Liver (tissue), 9 donors: ENCODE measurements around the gene RPUSD1. TPM values are rescaled to one million over a fixed set of nuclear protein-coding genes. Genes with fewer than 3 reads are reported as not detected.

Experiments
- DNase-seq: peaks from one replicate; pipeline ENCODE4 v3.0.0-alpha.2; 2017; ENCODE audit warnings: low spot score
- H3K27ac ChIP-seq, 2 donors: one replicate each; pipeline ENCODE4 v1.7.0; 2013; ENCODE audit warnings: inconsistent platforms in 2 of 2, low read length in 2 of 2, control low read depth in 1 of 2, low read depth in 1 of 2, mild to moderate bottlenecking in 1 of 2
- H3K27me3 ChIP-seq, 4 donors: one replicate each; pipeline versions ENCODE4 v1.6.1 to v1.7.0; 2013; ENCODE audit warnings: low read length in 3 of 4, inconsistent platforms in 1 of 4, mild to moderate bottlenecking in 1 of 4, moderate library complexity in 1 of 4; ENCODE audit not compliant: control insufficient read depth in 4 of 4, insufficient read depth in 4 of 4
- H3K36me3 ChIP-seq, 4 donors: one replicate each; pipeline versions ENCODE4 v1.6.1 to v1.7.0; 2013; ENCODE audit warnings: low read length in 3 of 4, mild to moderate bottlenecking in 3 of 4, low read depth in 1 of 4, moderate library complexity in 1 of 4; ENCODE audit not compliant: control insufficient read depth in 4 of 4, insufficient read depth in 3 of 4
- H3K4me1 ChIP-seq, 4 donors: one replicate each; pipeline versions ENCODE4 v1.6.1 to v1.7.0; 2013; ENCODE audit warnings: low read length in 3 of 4, mild to moderate bottlenecking in 3 of 4, moderate library complexity in 1 of 4; ENCODE audit not compliant: control insufficient read depth in 4 of 4, insufficient read depth in 4 of 4
- H3K4me3 ChIP-seq, 3 donors: one replicate each; pipeline versions ENCODE4 v1.6.1 to v1.7.0; 2013; ENCODE audit warnings: low read length in 3 of 3, control low read depth in 1 of 3, low read depth in 1 of 3, mild to moderate bottlenecking in 1 of 3
- H3K9ac ChIP-seq, 2 donors: one replicate each; pipeline ENCODE4 v1.7.0; 2013; ENCODE audit warnings: low read length in 2 of 2, mild to moderate bottlenecking in 2 of 2, moderate library complexity in 2 of 2, control low read depth in 1 of 2, low read depth in 1 of 2
- H3K9me3 ChIP-seq, 4 donors: one replicate each; pipeline versions ENCODE4 v1.6.1 to v1.7.0; 2013; ENCODE audit warnings: low read length in 3 of 4; ENCODE audit not compliant: control insufficient read depth in 4 of 4
- ATF3 ChIP-seq: IDR thresholded peaks from 2 replicates; pipeline ENCODE4 v1.6.1; 2016; ENCODE audit warnings: antibody characterized with exemption
- CTCF ChIP-seq: fragments of 150-350 bp; IDR thresholded peaks from 2 replicates; pipeline ENCODE4 v1.5.1; 2017; ENCODE audit warnings: improper control_type of control experiment, low read depth, low read length; ENCODE audit not compliant: missing input control
- EGR1 ChIP-seq, 2 donors: IDR thresholded peaks; 2 replicates each; pipeline ENCODE4 v1.6.1; 2016 to 2018; ENCODE audit warnings: antibody characterized with exemption in 2 of 2, low read depth in 2 of 2
- FOXA1 ChIP-seq: IDR thresholded peaks from 2 replicates; pipeline ENCODE4 v1.6.1; 2016; ENCODE audit warnings: antibody characterized with exemption
- GABPA ChIP-seq, 2 donors: IDR thresholded peaks in 1 of 2; conservative IDR thresholded peaks in 1 of 2; 2 replicates each; pipeline ENCODE4 v1.6.1; 2016; ENCODE audit warnings: antibody characterized with exemption in 2 of 2, mild to moderate bottlenecking in 1 of 2, moderate library complexity in 1 of 2
- HNF4A ChIP-seq, 2 donors: conservative IDR thresholded peaks; 2 replicates each; pipeline ENCODE4 v1.6.1; 2016; ENCODE audit warnings: antibody characterized with exemption in 2 of 2, mild to moderate bottlenecking in 2 of 2
- MAX ChIP-seq: IDR thresholded peaks from 2 replicates; pipeline ENCODE4 v1.6.1; 2016; ENCODE audit warnings: antibody characterized with exemption
- RAD21 ChIP-seq, 2 donors: IDR thresholded peaks; 2 replicates each; pipeline ENCODE4 v1.6.1; 2016; ENCODE audit warnings: antibody characterized with exemption in 2 of 2, mild to moderate bottlenecking in 2 of 2
- REST ChIP-seq: IDR thresholded peaks from 2 replicates; pipeline ENCODE4 v1.6.1; 2016; ENCODE audit warnings: antibody characterized with exemption, mild to moderate bottlenecking
- RXRA ChIP-seq, 2 donors: IDR thresholded peaks; 2 replicates each; pipeline ENCODE4 v1.6.1; 2017 to 2018; ENCODE audit warnings: antibody characterized with exemption in 2 of 2, mild to moderate bottlenecking in 1 of 2
- SP1 ChIP-seq: IDR thresholded peaks from 2 replicates; pipeline ENCODE4 v1.6.1; 2018; ENCODE audit warnings: antibody characterized with exemption, mild to moderate bottlenecking
- TAF1 ChIP-seq: conservative IDR thresholded peaks from 2 replicates; pipeline ENCODE4 v1.6.1; 2016; ENCODE audit warnings: antibody characterized with exemption, mild to moderate bottlenecking
- YY1 ChIP-seq: IDR thresholded peaks from 2 replicates; pipeline ENCODE4 v1.6.1; 2016; ENCODE audit warnings: antibody characterized with exemption, mild to moderate bottlenecking
- ZBTB33 ChIP-seq: IDR thresholded peaks from 2 replicates; pipeline ENCODE4 v1.6.1; 2016; ENCODE audit warnings: antibody characterized with exemption
- WGBS: extraction: QIAGEN DNeasy Blood & Tissue Kit; methylation state at CpG from one replicate; pipeline ENCODE4 v1.1.7; 2013; 5-methylcytosine and 5-hydroxymethylcytosine counted together
- polyA plus RNA-seq, 2 donors: library from polyadenylated mRNA; stranded (reverse) in 1 of 2; unstranded in 1 of 2; fragments of 200-250 nt in 1 of 2; fragments of >200 nt in 1 of 2; fragmentation: Nextera tagmentation in 1 of 2; extraction: Ambion mirVana in 1 of 2; gene quantifications; one replicate each; pipeline versions ENCODE4 v1.2.1 to v1.2.3, GENCODE V29; 2013 to 2015
- total RNA-seq, 2 donors: library from RNA; depleted of rRNA; stranded (reverse); fragments of >200 nt; gene quantifications; one replicate each; pipeline ENCODE4 v1.2.3, GENCODE V29; 2014
- donor health status: healthy.
- donor health status: healthy.
- donor health status: healthy.
- donor health status: healthy.
- donor health status: healthy.

The RPUSD1 gene
- total and polyA plus RNA-seq, 4 donors: 4.5 to 10.7 (median 8.9) TPM

GRCh38 chr16:740764-741505 lies 47.2 kb downstream of the RPUSD1 start, which contains the start of gene CIAO3:
CIAO3 (minus strand) TSS chr16:740997; CDS start chr16:740985, 12 bp downstream.
- no peaks in the 10 kb centered on the region for H3K27me3 ChIP-seq
- peak; percentile 97 for TF ChIP-seq YY1
- peak in 1 of 2 donors; percentile 68 for TF ChIP-seq GABPA (IDR thresholded peaks at IDR 0.05 in 1 of 2, conservative IDR thresholded peaks at IDR 0.05 in 1 of 2)
- no peak for TF ChIP-seq MAX
- TF ChIP-seq CTCF: peak; percentile 87
- peak in 1 of 2 donors; percentile 55 for TF ChIP-seq RAD21 (IDR thresholded peaks at IDR 0.05)
- peak; percentile 94 for DNase-seq
- H3K4me1 ChIP-seq: peaks cover 12 to 17% (median 15%) of the 10 kb centered on the region in 4 donors
- peak within 1 kb of the TSS; percentile 50 to 56 for H3K27ac ChIP-seq
- H3K36me3 ChIP-seq: peaks cover 1 to 16% (median 9%) of the 10 kb centered on the region in 4 donors
- H3K9ac ChIP-seq: peak within 1 kb of the TSS; percentile 74 to 88
- peak within 1 kb of the TSS; percentile 83 to 99 (median 93) for H3K4me3 ChIP-seq
- under 1% methylated on average over 79 of the region's 79 CpGs for WGBS
- no peaks in the 10 kb centered on the region for H3K9me3 ChIP-seq

GRCh38 chr16:740459-740763 lies 47.8 kb downstream of the RPUSD1 start:
- Histone ChIP-seq H3K4me3 (peak overlapping the region; percentile 83 to 99 (median 93)), H3K4me1 (peaks cover 12 to 17% (median 15%) of the 10 kb centered on the region in 4 donors), H3K9me3 (no peaks in the 10 kb centered on the region), H3K27me3 (no peaks in the 10 kb centered on the region), H3K36me3 (peaks cover 3 to 21% (median 12%) of the 10 kb centered on the region in 4 donors), H3K27ac (peak overlapping the region; percentile 50 to 56), H3K9ac (peak overlapping the region; percentile 74 to 88)
- TF ChIP-seq SP1 (no peak), REST (no peak), RXRA (IDR thresholded peaks at IDR 0.05) (no peak), TAF1 (no peak), ATF3 (no peak), FOXA1 (no peak), CTCF (no peak), HNF4A (conservative IDR thresholded peaks at IDR 0.05) (no peak), MAX (no peak), ZBTB33 (no peak), EGR1 (IDR thresholded peaks at IDR 0.05; ENCODE audit: low read depth in 2 of 2) (no peak)
- no peak for DNase-seq
- WGBS: under 1% methylated on average over 22 of the region's 22 CpGs
